SU-DHL-6 (cell line): ENCODE measurements around the gene SLC4A5.

Source experiments
- EZH2phosphoT487 ChIP-seq: fragments of 200-600 bp; sonication (generic), shearing (Covaris generic); conservative IDR thresholded peaks from 2 replicates; pipeline ENCODE4 v1.6.1; 2018; ENCODE audit warnings: mild to moderate bottlenecking, antibody characterized with exemption, low read length, moderate library complexity, mixed read lengths
- TF ChIP-seq, protein P1 (sequence below): fragments of 200-600 bp; sonication (generic); IDR thresholded peaks from one replicate; pipeline ENCODE4 v1.5.1; 2017; ENCODE audit warnings: antibody characterized with exemption, mild to moderate bottlenecking, low read length, moderate library complexity; ENCODE audit not compliant: insufficient read depth, poor library complexity, severe bottlenecking

DNA sequence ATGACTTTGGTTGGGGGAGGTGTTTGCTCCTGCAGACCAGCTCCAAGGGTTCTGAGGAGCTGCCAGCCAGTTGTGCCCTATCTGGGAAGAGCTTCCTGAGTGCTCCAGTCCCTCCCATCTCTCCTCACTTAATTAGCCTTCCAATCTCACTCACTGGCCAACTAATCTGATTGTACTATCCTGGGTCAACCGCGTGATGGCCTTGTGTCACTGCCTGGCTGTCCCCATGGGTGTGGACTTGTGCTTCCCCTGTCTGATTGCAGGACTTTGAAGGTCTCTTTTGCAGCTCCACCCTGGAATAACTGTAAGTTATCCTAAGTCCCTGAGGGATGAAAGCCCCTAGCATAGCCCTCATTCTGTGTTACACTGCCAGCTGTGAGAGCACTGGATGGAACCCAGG lies 65.0 kb downstream of the SLC4A5 start:
- TF ChIP-seq, protein P1, sequence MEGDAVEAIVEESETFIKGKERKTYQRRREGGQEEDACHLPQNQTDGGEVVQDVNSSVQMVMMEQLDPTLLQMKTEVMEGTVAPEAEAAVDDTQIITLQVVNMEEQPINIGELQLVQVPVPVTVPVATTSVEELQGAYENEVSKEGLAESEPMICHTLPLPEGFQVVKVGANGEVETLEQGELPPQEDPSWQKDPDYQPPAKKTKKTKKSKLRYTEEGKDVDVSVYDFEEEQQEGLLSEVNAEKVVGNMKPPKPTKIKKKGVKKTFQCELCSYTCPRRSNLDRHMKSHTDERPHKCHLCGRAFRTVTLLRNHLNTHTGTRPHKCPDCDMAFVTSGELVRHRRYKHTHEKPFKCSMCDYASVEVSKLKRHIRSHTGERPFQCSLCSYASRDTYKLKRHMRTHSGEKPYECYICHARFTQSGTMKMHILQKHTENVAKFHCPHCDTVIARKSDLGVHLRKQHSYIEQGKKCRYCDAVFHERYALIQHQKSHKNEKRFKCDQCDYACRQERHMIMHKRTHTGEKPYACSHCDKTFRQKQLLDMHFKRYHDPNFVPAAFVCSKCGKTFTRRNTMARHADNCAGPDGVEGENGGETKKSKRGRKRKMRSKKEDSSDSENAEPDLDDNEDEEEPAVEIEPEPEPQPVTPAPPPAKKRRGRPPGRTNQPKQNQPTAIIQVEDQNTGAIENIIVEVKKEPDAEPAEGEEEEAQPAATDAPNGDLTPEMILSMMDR: no peak
- TF ChIP-seq EZH2phosphoT487: no peak
